ENCODE results near the gene CCR5. TPM values are rescaled to one million over a fixed set of nuclear protein-coding genes. Genes with fewer than 3 reads are reported as not detected.

CCR5 gene
- total and polyA plus RNA-seq, 2 of the 8 experiments (the other 6 are each of a cell fraction or from before 2014, with no cell fraction given): not detected

DNA sequence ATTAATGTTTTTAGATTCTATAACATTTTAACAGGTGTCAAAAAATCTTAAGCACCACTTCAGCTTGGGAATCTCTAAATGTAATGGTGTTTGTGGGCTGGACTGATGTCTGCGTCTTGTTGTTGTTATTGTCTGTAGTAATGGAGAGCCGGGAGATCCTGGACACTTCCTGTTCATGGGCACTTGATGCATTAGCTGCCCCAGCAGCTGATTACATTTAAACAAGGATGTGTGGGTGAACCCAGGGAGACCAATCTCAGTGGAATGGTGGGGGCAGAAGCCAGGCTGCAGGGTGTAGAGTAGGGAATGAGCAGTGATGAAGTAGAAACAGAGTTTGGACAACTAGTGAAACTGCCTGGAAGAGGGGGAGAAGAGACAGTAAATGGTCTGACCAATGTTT is 28.4 kb downstream of the CCR5 start (continued):
- no peak for TF ChIP-seq CHD7 (IDR thresholded peaks at IDR 0.05; ENCODE audit: insufficient replicate concordance, low read length)
- no peak for TF ChIP-seq KDM1A (IDR thresholded peaks at IDR 0.05; ENCODE audit: borderline replicate concordance, low read length)
